Glutamatergic neuron (in vitro differentiated cells): Measurements from ENCODE around the gene KCNK5. TPM values are rescaled to one million over a fixed set of nuclear protein-coding genes. Genes with fewer than 3 reads are reported as not detected.

ENCODE experiments used
- DNase-seq: peaks from one replicate; pipeline ENCODE4 v3.0.0; 2022
- H3K27ac Mint-ChIP-seq: one replicate; pipeline ENCODE4 v1.8.0; 2020; ENCODE audit warnings: mild to moderate bottlenecking, mixed read lengths, inconsistent platforms; ENCODE audit not compliant: unreplicated experiment
- H3K27me3 Mint-ChIP-seq: one replicate; pipeline ENCODE4 v1.8.0; 2020; ENCODE audit warnings: mild to moderate bottlenecking, moderate library complexity, mixed read lengths, inconsistent platforms; ENCODE audit not compliant: unreplicated experiment
- H3K36me3 Mint-ChIP-seq: one replicate; pipeline ENCODE4 v1.8.0; 2020; ENCODE audit warnings: mild to moderate bottlenecking, mixed read lengths, inconsistent platforms; ENCODE audit not compliant: unreplicated experiment
- H3K4me1 Mint-ChIP-seq: one replicate; pipeline ENCODE4 v1.8.0; 2020; ENCODE audit warnings: mild to moderate bottlenecking, low read depth, mixed read lengths, inconsistent platforms; ENCODE audit not compliant: unreplicated experiment
- H3K4me3 Mint-ChIP-seq: one replicate; pipeline ENCODE4 v1.8.0; 2020; ENCODE audit warnings: mild to moderate bottlenecking, mixed read lengths, inconsistent platforms; ENCODE audit not compliant: unreplicated experiment
- H3K9me3 Mint-ChIP-seq: one replicate; pipeline ENCODE4 v1.8.0; 2020; ENCODE audit warnings: mild to moderate bottlenecking, moderate library complexity, mixed read lengths, inconsistent platforms; ENCODE audit not compliant: unreplicated experiment
- total RNA-seq: library from RNA; stranded (reverse); fragmentation: NEBNext Ultra II Directional; extraction: Animal tissue kit (Norgen Biotek cat#: 25700); gene quantifications from one replicate; pipeline ENCODE4 v1.2.1, GENCODE V29; 2021; ENCODE audit not compliant: unreplicated experiment
- TF ChIP-seq, protein P1 (sequence below): fragments of 200-600 bp; sonication (generic); IDR thresholded peaks from one replicate; pipeline ENCODE4 v1.5.0; 2021; ENCODE audit not compliant: partially characterized antibody, unreplicated experiment

The KCNK5 gene
- total RNA-seq, 1 donor from 2014 or later: 0.71 TPM

- no peak overlapping the region for H3K27ac Mint-ChIP-seq
- DNase-seq: no peak
- H3K4me3 Mint-ChIP-seq: no peak overlapping the region
- TF ChIP-seq, protein P1, sequence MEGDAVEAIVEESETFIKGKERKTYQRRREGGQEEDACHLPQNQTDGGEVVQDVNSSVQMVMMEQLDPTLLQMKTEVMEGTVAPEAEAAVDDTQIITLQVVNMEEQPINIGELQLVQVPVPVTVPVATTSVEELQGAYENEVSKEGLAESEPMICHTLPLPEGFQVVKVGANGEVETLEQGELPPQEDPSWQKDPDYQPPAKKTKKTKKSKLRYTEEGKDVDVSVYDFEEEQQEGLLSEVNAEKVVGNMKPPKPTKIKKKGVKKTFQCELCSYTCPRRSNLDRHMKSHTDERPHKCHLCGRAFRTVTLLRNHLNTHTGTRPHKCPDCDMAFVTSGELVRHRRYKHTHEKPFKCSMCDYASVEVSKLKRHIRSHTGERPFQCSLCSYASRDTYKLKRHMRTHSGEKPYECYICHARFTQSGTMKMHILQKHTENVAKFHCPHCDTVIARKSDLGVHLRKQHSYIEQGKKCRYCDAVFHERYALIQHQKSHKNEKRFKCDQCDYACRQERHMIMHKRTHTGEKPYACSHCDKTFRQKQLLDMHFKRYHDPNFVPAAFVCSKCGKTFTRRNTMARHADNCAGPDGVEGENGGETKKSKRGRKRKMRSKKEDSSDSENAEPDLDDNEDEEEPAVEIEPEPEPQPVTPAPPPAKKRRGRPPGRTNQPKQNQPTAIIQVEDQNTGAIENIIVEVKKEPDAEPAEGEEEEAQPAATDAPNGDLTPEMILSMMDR: no peak
- no peaks in the 10 kb centered on the region for H3K36me3 Mint-ChIP-seq
- H3K27me3 Mint-ChIP-seq: peaks cover 10% of the 10 kb centered on the region
- H3K9me3 Mint-ChIP-seq: peaks cover 4% of the 10 kb centered on the region
- peaks cover under 1% of the 10 kb centered on the region for H3K4me1 Mint-ChIP-seq
Measured at GRCh38 chr6:39218868-39219567, 10.3 kb downstream of the KCNK5 start.

DNA sequence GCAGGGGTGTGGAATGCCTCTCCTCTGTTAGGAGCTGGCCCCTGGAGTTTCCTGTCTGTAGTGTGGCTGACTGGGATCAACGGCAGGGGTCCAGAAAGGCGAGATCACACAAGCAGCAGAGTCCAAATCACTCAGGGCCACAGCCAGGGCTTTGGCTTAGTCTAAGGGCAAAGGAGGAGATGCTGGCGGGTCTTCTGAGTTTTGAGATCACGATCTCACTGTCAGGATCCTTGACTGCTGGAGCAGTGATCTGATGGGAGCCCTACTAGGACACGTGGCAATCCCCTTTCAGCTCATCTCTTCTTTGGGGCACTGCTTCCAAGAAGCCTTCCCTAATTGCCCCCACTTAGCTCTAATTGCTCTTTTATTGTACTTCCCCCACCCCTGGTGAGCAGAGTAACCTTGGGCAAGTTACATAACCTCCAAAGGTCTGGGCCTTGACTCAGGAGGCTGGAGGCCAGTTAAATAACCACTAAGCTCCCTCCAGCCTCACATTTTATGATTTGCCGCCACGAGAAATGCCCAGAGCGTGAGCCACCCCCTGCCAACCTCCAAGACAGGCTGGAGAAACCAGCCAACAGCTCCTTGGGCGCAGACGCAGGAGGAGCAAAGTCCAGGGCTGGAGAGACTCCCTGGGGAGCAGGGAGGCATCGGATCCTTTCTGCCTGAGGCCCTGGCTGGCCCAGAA lies 12.0 kb downstream of the KCNK5 start:
- Mint-ChIP-seq H3K36me3 (no peaks in the 10 kb centered on the region), H3K27ac (no peak overlapping the region), H3K4me3 (no peak overlapping the region), H3K9me3 (peaks cover 2% of the 10 kb centered on the region), H3K4me1 (no peaks in the 10 kb centered on the region), H3K27me3 (peaks cover 10% of the 10 kb centered on the region)
- no peak for DNase-seq
- TF ChIP-seq, protein P1: no peak

- TF ChIP-seq, protein P1: no peak
- Mint-ChIP-seq H3K4me3 (no peak overlapping the region), H3K4me1 (no peaks in the 10 kb centered on the region), H3K36me3 (no peaks in the 10 kb centered on the region), H3K27me3 (peaks cover 10% of the 10 kb centered on the region), H3K27ac (no peak overlapping the region), H3K9me3 (peaks cover 2% of the 10 kb centered on the region)
- DNase-seq: no peak
Measured at GRCh38 chr6:39215640-39216158, 13.6 kb downstream of the KCNK5 start.

GRCh38 chr6:39214846-39215639 lies 14.2 kb downstream of the KCNK5 start:
- no peaks in the 10 kb centered on the region for H3K4me1 Mint-ChIP-seq
- DNase-seq: no peak
- TF ChIP-seq, protein P1: no peak
- H3K27me3 Mint-ChIP-seq: peaks cover 10% of the 10 kb centered on the region
- H3K9me3 Mint-ChIP-seq: peaks cover 2% of the 10 kb centered on the region
- H3K4me3 Mint-ChIP-seq: no peak overlapping the region
- H3K36me3 Mint-ChIP-seq: no peaks in the 10 kb centered on the region
- no peak overlapping the region for H3K27ac Mint-ChIP-seq
